ENCODE measurements around the gene UBL4B. TPM values are rescaled to one million over a fixed set of nuclear protein-coding genes. Genes with fewer than 3 reads are reported as not detected.

UBL4B gene
- total and polyA plus RNA-seq, 12 donors = not detected

- Histone ChIP-seq H3K27ac (no peak overlapping the region), H3K4me3 (no peak overlapping the region), H3K27me3 (peaks cover 0 to 29% (median 12%) of the 10 kb centered on the region in 7 donors), H3K36me3 (no peaks in the 10 kb centered on the region), H3K4me1 (peaks cover 0 to 10% (median 3%) of the 10 kb centered on the region in 9 donors), H3K9me3 (no peaks in the 10 kb centered on the region)
- DNase-seq = no peak
- intact Hi-C loops (cut with DNase I) = no loop called here
- 70 to 73% methylated on average over 2 of the region's 2 CpGs for WGBS, 2 donors
- TF ChIP-seq CTCF (IDR thresholded peaks at IDR 0.05) = no peak
- no peak for ATAC-seq
Measured at GRCh38 chr1:110091381-110091780, 20.9 kb upstream of the UBL4B start.

- Histone ChIP-seq H3K27me3 (peaks cover 0 to 25% (median 13%) of the 10 kb centered on the region in 7 donors), H3K27ac (no peak overlapping the region), H3K4me1 (peaks cover 0 to 10% (median 3%) of the 10 kb centered on the region in 9 donors), H3K4me3 (no peak overlapping the region), H3K36me3 (no peaks in the 10 kb centered on the region), H3K9me3 (no peaks in the 10 kb centered on the region)
- no peak for TF ChIP-seq CTCF (IDR thresholded peaks at IDR 0.05)
- ATAC-seq (no peak), DNase-seq (no peak)
- intact Hi-C loops (cut with DNase I) = no loop called here
- 73 to 79% methylated on average over 3 of the region's 3 CpGs for WGBS, 2 donors
Measured at GRCh38 chr1:110091791-110092190, 20.5 kb upstream of the UBL4B start.

GRCh38 chr1:110092991-110093390 lies 19.3 kb upstream of the UBL4B start:
- intact Hi-C loops (cut with DNase I) = no loop called here
- no peak for ATAC-seq
- no peaks in the 10 kb centered on the region for H3K9me3 ChIP-seq
- no peak for DNase-seq
- H3K4me1 ChIP-seq = peaks cover 0 to 10% (median 3%) of the 10 kb centered on the region in 9 donors
- 87 to 92% methylated on average over 2 of the region's 2 CpGs for WGBS, 2 donors
- H3K4me3 ChIP-seq = no peak overlapping the region
- no peaks in the 10 kb centered on the region for H3K36me3 ChIP-seq
- peaks cover 0 to 18% (median 13%) of the 10 kb centered on the region in 7 donors for H3K27me3 ChIP-seq
- no peak overlapping the region for H3K27ac ChIP-seq
- no peak for TF ChIP-seq CTCF (IDR thresholded peaks at IDR 0.05)

GRCh38 chr1:110094931-110095654 lies 17.1 kb upstream of the UBL4B start:
- H3K4me3 ChIP-seq = no peak overlapping the region
- ATAC-seq (no peak), DNase-seq (no peak)
- no peaks in the 10 kb centered on the region for H3K36me3 ChIP-seq
- intact Hi-C loops (cut with DNase I) = no loop called here
- WGBS, 2 donors = 61% methylated on average over 7 of the region's 7 CpGs
- H3K27ac ChIP-seq = no peak overlapping the region
- peaks cover 0 to 18% (median 12%) of the 10 kb centered on the region in 7 donors for H3K27me3 ChIP-seq
- no peaks in the 10 kb centered on the region for H3K9me3 ChIP-seq
- no peak for TF ChIP-seq CTCF (IDR thresholded peaks at IDR 0.05)
- H3K4me1 ChIP-seq = peaks cover 0 to 2% (median 0%) of the 10 kb centered on the region in 9 donors

All from heart right ventricle (tissue), 16 donors.